ENCODE measurements around the gene KCTD10.

Gene KCTD10, protein sequence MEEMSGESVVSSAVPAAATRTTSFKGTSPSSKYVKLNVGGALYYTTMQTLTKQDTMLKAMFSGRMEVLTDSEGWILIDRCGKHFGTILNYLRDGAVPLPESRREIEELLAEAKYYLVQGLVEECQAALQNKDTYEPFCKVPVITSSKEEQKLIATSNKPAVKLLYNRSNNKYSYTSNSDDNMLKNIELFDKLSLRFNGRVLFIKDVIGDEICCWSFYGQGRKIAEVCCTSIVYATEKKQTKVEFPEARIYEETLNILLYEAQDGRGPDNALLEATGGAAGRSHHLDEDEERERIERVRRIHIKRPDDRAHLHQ

DNA sequence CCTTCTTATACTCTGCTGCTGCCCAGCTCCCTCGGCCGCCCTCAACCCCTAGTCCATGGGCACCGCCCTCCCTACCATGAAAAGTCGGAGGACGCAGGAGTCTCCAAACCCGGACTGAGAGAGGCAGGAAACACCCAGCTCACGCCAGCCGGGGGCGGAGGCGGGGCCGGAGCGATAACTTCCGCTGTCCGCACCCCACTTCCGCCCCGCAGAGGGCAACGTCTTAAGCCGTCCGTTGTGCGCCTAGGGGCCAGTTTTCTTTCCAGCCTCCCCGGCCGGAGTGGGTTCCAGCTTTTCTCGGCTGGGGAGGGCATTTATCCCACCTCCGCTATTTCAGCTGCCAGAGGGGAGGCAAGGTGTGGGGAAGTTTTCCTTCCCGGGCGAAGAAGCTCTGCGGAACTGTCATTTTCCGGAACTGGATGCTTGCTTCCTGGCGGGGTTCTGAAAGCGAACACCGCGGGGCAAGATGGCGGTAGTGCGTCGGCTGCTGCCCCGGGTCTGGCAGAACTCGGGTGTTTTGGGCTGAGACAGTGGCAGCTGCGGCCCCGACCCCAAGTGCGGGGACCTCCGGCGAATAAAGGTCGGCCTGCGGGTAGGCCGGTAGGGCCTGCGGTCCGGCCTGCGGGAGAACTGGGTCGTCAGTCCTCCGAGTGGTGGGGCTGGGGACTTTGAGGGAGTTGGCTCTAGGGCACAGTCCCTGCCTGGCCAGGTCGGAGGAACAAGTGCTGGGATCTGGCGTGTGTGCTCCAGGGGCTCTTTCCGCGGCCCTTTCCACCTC is at the start of gene KCTD10, which contains the start of gene UBE3B:
KCTD10 (minus strand) TSS at position 116 of the 778 bp plus-strand sequence; CDS start at position 78, 38 bp downstream.
UBE3B (plus strand) TSS at position 450 of the 778 bp plus-strand sequence. CDS start 5,918 bp downstream, outside the sequence.
- DNase-seq = peak; percentile 70 to 80

DNA sequence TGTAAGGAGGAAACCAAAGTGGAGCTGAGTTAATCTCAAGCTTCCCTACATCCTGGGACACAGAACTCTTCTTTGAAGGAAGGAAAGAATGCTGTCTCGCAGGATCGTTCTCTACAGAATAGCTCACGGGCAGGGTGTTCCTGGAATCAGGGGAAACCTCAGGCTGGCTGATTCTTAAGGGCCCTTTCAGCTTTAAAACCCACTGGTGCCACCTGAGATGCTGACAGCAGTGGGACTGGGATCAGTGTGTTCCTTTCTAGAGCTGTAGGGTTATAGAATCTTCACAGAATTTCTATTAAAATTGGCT is 48.1 kb upstream of the KCTD10 start:
- no peak for DNase-seq

DNA sequence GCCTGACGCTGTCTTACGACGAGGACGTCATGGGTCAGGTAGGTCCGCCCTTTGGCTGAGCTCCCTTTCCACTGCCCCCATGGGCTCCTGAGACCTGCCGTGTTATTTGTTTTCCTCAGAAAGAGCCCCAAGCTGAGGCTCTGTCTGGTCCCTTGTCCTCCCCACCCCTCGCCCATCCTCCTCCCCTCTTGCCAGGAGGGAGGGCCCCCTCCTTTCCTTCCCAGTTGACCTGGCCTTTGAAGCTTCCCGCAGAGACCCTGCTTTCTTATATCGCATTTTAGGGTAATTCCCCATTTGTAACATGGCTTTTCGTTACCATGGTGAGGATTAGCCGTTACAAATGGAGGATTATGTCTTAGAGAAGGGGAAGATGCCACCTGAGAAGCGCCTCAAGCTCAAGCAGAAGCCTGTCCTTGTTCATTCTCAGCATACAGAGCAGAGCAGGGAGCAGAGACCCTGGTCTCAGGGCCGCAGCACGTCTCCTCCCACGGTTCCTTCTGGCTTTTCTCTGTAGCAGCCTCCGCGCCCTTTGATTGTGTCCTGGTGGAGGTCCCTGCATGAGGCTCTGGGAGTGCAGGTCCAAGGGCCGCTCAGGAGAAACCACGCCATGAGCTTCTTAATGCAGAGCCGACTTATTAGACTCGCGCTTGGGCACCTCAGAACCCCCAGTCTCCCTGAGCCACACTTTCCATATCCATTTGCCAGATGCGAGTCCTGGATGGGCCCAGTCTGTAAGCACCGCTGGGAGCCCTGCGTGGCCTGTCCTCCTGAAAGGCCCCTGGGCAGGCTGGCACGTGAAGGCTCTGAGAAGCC is 47.6 kb upstream of the KCTD10 start:
- peak in 1 of 2 experiments; percentile 66 for DNase-seq

DNA sequence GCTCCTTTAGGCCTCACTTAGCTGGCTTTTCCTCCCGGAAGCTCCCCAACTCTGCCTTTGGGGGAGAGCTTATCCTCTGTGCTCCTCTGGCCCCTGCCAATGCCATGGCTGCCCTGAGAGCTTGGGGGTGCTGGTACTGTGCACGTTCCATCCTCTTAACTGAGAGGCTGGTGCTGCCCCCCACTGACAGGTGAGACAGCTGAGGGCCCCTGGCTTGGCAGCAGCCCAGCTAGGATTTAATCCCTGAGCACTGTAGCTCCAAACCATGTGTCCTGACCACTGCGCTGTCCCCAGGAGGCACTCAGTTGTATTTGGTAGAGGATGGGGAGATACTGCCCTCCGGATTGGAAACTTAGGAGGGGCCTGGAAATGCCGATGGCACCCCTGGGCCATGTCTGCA is 46.4 kb upstream of the KCTD10 start:
- peak; percentile 67 to 87 for DNase-seq

DNA sequence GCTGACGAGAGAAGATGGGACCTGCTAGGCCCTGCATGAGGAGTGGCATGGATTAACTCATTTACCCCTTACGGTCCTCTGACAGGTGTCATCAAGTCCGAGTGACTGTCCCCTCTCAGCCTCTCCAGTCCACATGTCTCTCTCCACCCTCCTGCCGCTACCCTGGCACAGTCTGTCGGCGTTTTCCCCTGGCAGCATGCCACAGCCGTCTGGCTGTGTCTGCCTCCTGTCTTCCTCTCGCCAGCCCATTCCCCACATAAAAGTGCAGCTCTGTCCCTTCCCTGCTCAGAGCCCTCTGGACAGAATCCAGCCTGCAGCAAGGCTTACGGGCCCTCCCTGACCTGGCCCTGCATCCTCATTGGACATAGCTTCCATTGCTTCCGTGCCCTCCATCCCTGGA is 46.0 kb upstream of the KCTD10 start:
- DNase-seq = peak; percentile 96 to 97

DNA sequence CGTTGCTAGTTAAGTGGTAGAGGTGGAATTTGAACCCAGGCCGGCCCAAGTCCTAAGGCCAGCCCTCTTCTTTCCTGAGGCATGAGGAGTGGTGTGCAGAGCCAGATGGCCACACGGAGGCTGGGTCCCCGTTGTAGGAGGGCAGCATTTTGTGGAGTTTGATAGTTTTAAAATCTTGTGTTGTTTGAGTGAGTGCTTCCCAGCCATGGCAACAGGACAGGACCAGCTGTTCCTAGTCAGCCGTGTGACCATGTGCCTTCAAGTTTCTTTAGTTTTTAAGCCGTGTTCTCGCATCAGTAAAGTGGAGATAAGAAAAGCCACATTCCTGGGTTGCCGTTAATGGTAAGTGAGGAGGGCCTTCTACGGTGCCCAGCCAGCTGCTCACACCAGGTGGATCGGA is 44.7 kb upstream of the KCTD10 start:
- peak; percentile 80 to 91 for DNase-seq

DNA sequence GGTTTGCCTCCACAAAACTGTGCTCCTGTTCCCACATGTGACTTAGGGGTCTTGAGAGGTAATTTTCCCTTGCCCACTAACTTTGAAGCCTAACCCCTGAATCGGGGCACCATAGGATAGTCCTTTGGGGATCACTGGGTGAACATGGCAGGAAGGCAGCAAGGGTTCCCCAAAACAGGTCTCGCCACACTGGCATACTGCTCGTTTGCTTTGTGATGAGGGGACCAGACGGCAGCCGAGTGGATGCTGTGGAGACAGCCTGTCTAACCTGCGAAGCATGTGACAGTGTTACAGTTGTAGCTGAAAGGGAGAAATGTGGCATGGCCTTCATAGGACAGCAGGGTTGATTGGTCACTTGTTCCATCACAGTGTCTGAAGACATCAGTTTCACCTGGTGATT is 42.7 kb upstream of the KCTD10 start:
- DNase-seq = no peak

DNA sequence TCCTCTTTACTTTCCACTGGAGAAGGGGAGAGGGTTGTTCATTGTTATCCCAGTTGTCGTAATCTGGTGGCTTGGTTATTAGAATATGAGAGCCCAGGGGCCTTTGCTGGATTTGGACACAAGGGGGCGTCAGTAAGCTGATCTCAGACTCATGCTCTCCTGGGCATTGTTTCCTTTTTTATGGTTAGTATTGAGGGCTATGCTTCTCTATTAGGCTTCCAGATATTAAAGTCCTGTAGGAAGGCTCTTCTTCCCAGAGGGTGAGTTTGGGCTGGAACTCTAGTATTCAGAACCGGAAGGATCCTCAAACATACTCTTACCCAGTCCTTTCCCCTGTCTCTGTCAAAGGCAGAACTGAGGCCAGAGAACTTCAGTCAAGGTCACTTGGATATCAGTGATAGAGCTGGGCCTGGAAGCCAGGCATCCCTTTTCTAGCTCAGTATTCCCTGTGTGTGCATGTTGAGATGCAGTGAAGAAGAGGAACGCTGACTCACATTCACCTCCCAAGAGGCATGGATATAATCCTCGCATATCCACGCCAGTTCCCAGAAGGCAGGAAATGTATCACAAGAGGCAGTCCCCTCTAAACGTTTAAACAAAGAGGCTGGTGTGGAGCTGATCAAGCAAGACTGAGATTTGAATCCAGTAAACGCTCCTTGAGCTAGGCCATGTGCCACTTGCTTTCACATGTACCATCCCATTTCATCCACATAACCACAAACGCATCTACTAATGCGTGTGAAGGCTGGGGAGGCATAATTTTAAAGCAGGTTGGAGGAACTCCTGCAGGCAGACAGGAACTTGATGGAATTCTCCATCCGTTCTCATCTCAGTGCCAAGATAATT is 41.9 kb upstream of the KCTD10 start:
- peak; percentile 76 to 87 for DNase-seq

DNA sequence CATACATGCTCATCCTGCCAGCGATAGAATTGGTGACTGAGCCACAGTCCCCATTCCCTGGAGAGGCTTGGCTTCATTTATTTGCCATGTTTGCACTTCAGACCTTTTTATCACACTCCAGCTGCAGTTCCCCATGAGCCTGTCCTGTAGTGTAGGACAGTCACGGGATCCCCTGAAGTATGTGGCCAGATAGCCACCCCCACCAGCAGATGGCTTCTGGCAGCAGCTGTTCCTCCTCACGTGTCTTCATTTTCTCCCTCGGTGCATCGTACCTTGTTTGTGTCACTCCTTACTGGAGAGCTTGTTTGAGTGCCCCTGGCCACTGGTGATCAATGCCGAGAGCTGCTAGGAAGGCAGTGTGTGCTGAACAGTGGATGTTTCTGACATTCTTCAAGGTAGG is 40.5 kb upstream of the KCTD10 start:
- DNase-seq = peak; percentile 89 to 96

DNA sequence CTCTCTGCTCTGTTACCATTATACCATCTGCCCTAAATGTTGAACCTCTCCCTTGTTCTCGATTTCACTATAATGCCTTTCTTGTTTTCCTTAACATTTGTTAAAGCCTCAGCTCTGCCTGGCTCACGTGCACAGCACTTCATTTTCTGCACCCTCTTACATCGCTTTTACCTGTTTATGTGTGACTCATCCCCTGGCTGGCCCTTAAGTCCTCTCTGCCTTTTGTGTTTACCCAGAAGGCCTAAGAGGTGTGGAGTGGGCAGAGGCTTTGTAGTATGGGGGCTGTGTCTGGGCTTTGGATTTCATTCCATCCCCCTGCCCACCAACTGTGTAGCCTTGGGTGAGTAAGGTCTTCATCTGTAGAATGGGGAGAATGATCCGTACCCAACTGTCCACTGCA is 36.9 kb upstream of the KCTD10 start:
- DNase-seq = peak in 1 of 2 experiments; percentile 87

DNA sequence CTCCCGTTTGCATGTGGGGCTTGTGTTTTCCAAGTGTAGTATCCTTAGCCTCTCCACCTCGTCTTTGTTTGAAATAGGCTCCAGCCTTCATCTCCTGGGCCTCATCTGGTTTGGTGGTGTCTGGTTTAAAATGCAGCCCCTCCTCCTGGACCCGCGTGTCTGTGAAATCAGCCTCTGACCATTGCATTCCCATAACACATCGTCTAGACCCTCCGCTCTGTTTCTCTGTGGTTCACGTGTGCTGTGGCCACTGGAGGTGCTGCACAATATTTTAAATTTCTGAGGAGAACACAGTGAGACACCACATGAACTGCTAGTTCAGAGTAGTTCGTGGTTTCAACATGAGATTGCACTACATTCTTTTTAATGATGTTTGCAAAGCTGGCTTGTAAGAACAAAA is 36.0 kb upstream of the KCTD10 start:
- peak in 1 of 2 experiments; percentile 20 for DNase-seq

DNA sequence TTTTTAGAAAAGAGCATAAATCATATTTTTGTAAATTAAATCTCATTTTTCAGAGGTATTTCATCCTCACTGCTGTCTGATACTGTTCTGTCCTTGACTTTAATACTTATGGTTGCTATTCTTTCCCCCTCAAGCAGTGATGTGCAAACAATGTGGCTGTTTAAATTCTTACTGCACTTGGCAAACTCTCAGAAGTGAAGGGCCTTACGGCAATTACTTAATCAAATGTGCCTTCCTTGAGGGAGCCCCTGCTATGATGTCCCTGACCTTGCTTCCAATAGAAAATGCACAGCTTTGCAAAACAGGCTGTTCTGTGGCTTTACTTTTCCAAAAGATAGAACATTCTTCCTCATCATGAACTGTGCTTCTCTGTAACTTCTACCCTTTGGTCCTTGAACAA is 35.5 kb upstream of the KCTD10 start:
- peak in 1 of 2 experiments; percentile 15 for DNase-seq

DNA sequence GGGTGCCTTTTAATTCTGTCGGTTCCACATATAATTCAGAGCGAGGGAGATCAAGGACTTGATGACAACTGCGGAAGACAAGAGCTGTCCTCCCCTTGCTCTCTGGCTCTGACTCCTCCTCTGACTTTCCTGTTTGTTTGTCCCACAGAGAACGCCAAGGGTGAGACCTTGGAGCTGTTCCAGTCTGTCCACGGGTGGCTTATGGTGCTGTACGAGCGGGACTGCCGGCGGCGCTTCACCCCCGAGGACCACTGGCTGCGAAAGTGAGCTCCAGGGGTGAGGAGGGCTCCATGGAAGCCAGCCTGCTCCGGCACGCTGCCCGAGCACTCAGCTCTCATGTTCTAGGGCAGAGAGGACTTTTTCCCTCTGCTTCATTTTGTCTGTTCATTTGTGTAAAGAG is 33.1 kb upstream of the KCTD10 start:
- no peak for DNase-seq

DNA sequence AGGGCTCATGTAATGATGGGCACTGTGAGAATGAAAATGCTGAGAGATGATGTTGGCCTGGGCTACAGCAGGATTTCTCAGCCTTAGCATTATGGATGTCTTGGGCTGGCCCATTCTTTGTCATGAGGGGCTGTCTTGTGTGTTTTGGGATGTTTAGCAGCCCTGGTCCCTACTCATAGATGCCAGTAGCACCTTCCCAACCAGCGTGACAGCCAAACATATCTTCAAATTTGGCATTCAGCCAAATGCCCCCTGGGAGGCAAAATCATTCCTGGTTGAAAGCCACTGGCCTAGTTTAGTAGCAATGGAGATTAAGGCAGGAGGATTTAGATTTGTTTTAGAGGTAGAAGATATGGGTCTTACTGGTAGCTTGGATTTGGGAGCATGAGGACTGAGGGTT is 27.0 kb upstream of the KCTD10 start:
- DNase-seq = peak in 1 of 2 experiments; percentile 13

DNA sequence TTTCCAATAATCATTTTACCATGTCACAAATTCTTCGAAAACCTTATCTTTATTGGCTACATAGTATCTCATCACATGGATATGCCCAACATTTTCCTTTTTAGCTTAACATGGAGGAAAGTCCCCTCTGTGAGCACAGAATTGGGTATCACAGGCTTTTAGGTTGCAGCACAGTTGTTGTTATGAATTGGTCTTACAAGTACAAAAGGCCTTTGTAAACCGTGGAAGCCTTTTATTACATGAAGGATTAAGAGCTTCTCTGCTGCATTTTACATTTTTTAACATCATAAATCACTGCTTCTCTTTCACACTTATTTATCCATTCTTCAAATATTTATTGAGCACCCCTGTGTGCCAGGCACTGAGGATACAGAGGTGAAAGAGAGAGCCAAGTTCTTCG is 26.5 kb upstream of the KCTD10 start:
- DNase-seq = no peak

DNA sequence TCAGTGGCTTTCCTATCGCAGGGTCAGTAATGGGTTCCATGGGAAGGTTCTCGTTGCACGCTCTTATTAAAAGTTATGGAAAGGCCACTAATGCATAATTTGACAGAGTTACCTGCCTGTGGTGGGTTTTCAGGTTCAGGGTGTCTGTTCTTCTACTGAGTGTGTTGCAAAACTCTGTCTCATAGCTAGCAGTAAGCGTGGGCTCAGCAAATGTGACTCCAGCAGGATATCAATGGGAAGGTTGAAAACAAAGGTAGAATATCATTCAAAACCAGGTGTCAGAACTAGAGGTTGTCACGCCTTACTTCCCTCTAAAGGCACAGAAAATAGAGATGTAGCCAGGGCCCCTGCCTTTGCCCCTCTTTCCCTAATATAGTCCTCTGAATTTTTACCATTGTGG is 25.2 kb upstream of the KCTD10 start:
- no peak for DNase-seq

DNA sequence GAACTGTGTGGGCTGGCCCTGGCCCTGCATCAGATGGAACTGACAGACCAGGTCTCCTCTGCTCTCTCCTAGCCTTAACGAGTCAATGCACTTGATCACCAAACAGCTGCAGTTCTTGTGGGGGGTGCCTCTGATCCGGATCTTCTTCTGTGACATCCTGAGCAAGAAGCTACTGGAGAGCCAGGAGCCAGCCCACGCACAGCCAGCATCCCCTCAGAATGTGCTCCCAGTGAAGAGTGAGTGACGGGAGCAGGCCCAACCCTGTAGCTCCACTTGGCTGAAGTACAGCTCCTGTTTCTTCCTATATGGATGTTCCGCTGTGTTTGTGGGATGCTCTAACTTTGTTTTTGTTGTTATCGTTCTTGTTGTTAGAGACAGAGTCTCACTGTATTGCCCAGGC is 24.2 kb upstream of the KCTD10 start:
- no peak for DNase-seq

DNA sequence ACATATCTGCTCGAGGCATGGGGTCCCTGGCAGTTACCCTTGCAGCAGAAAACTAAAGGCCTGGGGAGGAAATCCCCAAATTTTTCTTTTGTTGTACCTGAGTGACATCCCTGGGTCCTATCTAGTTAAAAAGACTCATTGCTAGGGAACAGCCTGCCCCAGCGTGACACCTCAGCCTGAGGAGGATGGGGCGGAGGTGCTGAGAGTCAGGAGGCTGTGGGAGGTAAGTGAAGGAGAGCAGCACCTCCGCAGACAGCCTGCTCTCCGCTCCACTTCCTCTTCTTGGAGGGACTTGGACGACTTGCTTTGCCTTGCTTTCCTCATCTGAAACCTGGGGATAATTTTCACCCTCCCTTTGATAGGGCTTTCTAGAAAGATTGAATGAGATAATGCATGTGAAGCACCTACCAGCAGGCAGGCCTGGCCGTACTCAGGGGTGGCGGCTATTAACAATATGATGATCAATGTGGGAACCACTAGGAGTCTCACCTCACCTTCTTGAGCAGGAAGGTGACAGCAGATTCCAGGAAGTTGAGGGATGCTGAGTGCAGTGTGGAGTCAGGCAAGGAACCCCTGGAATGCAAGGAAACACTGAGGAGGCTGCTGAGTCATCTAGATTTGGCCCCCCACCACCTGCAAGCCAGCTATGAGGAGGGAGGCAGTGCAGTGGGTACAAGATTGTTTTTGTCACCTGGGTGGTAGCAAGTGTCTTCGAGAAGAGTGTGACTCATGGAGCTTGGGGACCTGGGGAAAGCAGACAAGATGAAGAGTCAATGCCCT is 23.5 kb upstream of the KCTD10 start:
- no peak for DNase-seq

DNA sequence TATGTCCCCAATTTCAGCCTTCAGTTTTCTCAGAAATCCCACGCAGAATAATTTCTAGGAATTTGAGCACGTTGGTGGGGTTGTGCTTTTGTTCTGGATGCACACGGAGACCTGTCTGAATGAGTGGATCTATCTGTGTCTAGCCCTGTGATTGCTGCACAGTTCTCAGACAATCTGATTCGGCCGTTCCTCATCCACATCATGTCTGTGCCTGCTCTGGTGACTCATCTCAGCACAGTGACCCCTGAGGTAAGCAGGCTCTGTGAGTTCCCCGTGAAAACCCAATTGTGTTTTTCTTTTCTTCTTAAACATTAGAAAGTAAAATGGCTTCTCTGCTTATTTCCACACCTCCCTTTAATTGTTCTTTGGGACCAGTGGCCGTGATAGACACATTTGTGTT is 20.6 kb upstream of the KCTD10 start:
- no peak for DNase-seq

DNA sequence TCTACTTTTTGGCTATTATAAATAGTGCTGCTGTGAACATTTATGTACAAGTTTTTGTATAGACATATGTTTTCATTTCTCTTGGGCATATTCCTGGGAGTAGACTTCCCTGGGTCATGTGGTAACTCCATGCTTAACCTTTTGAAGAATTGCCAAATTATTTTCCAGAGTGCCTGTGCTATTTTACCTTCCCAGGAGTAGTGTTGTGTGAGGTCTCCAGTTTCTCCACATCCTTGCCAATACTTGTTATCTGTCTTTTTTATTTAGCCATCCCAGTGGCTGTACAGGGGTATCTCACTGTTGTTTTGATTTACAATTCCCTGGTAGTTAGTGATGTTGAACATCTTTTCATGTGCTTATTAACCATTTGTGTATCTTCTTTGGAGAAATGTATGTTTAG is 19.2 kb upstream of the KCTD10 start:
- no peak for DNase-seq

DNA sequence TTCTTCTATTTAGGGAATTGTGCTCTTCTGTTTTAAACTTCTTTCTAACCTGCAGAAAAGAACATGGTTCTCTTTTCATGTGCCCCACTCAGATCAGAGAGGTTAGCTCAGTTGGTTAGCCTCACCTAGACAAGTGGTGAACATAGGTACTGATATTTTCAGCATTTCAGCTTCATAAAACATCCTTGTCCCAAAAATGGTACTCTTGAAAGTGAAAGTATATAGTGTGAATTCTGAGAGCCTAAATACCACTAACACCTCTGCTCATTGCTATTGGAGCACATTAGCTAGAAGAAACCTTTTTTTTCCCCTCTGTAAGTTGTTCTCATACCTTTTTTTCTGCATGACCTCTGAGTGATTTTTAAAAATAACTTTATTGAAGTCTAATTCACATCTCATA is 17.9 kb upstream of the KCTD10 start:
- no peak for DNase-seq
